Measurements from ENCODE around the gene REX1BD.

GRCh38 chr19:18539372-18539771 lies 49.2 kb upstream of the REX1BD start:
- TF ChIP-seq POLR2AphosphoS5 (IDR thresholded peaks at IDR 0.05; ENCODE audit: borderline replicate concordance, low read depth, low read length) (no peak), EZH2 (IDR thresholded peaks at IDR 0.05) (no peak), FOXP2 (optimal IDR thresholded peaks at IDR 0.05; ENCODE audit: control extremely low read depth, extremely low read length, insufficient read depth) (no peak)

All from SK-N-MC (cell line).